IMR-90 (cell line): ENCODE data around the gene FBXW10B. TPM values are rescaled to one million over a fixed set of nuclear protein-coding genes. Genes with fewer than 3 reads are reported as not detected.

Experiments used
- ATAC-seq: fragments of 200-7000 bp; cut with Tn5 transposase; 2 replicates; pipeline ENCODE4 v1.9.1; 2020; ENCODE audit warnings: low read depth, mild to moderate bottlenecking, moderate library complexity
- BruUV-seq: library from RNA; stranded (reverse); fragments of 400-500 nt; replicated peaks from 2 replicates; lab custom pipeline; 2021; lab: Mats Ljungman, UMichigan
- CTCF ChIA-PET: fragments of 300-600 bp; formaldehyde crosslinking; extraction: SDS; loops from one replicate; lab custom pipeline; 2021; ENCODE audit warnings: antibody characterized with exemption; lab: Yijun Ruan, JAX
- POLR2A ChIA-PET: fragments of 300-600 bp; sonication (Branson Sonifier 250); formaldehyde crosslinking; loops from one replicate; lab custom pipeline; 2022; ENCODE audit warnings: antibody characterized with exemption; ENCODE audit not compliant: unreplicated experiment; lab: Charles Lee
- DNase-seq: peaks from one replicate; pipeline ENCODE4 v3.0.0; 2013
- H2AFZ ChIP-seq: replicated peaks from 2 replicates; pipeline ENCODE3; 2013; ENCODE audit warnings: low read length, mild to moderate bottlenecking; ENCODE audit not compliant: poor library complexity
- H2AK5ac ChIP-seq: 2 replicates; pipeline ENCODE4 v1.6.1; 2013; ENCODE audit warnings: low read depth, low read length, inconsistent platforms
- H2AK9ac ChIP-seq: replicated peaks from 2 replicates; pipeline ENCODE3; 2013; ENCODE audit warnings: mild to moderate bottlenecking, low read depth, low read length, moderate library complexity; ENCODE audit not compliant: poor library complexity
- H2BK120ac ChIP-seq: 2 replicates; pipeline ENCODE4 v1.6.1; 2013; ENCODE audit warnings: low read depth, low read length, inconsistent platforms
- H2BK15ac ChIP-seq: 3 replicates; pipeline ENCODE4 v1.6.1; 2013; ENCODE audit warnings: low read depth, low read length, inconsistent platforms
- H2BK20ac ChIP-seq: 2 replicates; pipeline ENCODE4 v1.6.1; 2013; ENCODE audit warnings: low read depth, mild to moderate bottlenecking, inconsistent platforms, low read length, moderate library complexity
- H2BK5ac ChIP-seq: 2 replicates; pipeline ENCODE4 v1.6.1; 2013; ENCODE audit warnings: mild to moderate bottlenecking, low read depth, low read length, inconsistent platforms; ENCODE audit not compliant: poor library complexity, severe bottlenecking
- H3K14ac ChIP-seq: replicated peaks from 2 replicates; pipeline ENCODE4 v1.6.1; 2013; ENCODE audit warnings: low read depth, low read length, inconsistent platforms
- H3K18ac ChIP-seq: 2 replicates; pipeline ENCODE4 v1.6.1; 2013; ENCODE audit warnings: low read depth, low read length, control low read depth
- H3K23ac ChIP-seq: 2 replicates; pipeline ENCODE4 v1.6.1; 2013; ENCODE audit warnings: low read depth, low read length, inconsistent platforms
- H3K27ac ChIP-seq: 2 replicates; pipeline ENCODE4 v1.5.1; 2013; ENCODE audit warnings: mild to moderate bottlenecking, control low read depth, low read length; ENCODE audit not compliant: insufficient read depth
- H3K27me3 ChIP-seq: 2 replicates; pipeline ENCODE4 v1.6.1; 2013; ENCODE audit warnings: low read length; ENCODE audit not compliant: control insufficient read depth, insufficient read depth
- H3K36me3 ChIP-seq: 2 replicates; pipeline ENCODE4 v1.6.1; 2013; ENCODE audit warnings: low read length, mixed read lengths; ENCODE audit not compliant: control insufficient read depth, insufficient read depth
- H3K4ac ChIP-seq: 2 replicates; pipeline ENCODE4 v1.6.1; 2013; ENCODE audit warnings: low read depth, low read length, inconsistent platforms
- H3K4me1 ChIP-seq: 2 replicates; pipeline ENCODE4 v1.6.1; 2013; ENCODE audit warnings: low read length, mixed read lengths; ENCODE audit not compliant: control insufficient read depth, insufficient read depth
- H3K4me2 ChIP-seq: 2 replicates; pipeline ENCODE4 v1.6.1; 2013; ENCODE audit warnings: low read depth, mild to moderate bottlenecking, control low read depth, low read length, moderate library complexity
- H3K4me3 ChIP-seq: 2 replicates; pipeline ENCODE4 v1.5.1; 2013; ENCODE audit warnings: low read depth, mild to moderate bottlenecking, control low read depth, low read length, moderate library complexity; ENCODE audit not compliant: insufficient read depth
- H3K56ac ChIP-seq: 2 replicates; pipeline ENCODE4 v1.6.1; 2013; ENCODE audit warnings: low read length, inconsistent platforms; ENCODE audit not compliant: insufficient read depth; ENCODE audit errors: extremely low read depth
- H3K79me1 ChIP-seq, 2 experiments: 2 replicates each; pipeline ENCODE4 v1.6.1; 2013; ENCODE audit warnings: low read length in 2 of 2, inconsistent platforms in 1 of 2, low read depth in 1 of 2
- H3K9ac ChIP-seq: 2 replicates; pipeline ENCODE4 v1.6.1; 2013; ENCODE audit warnings: low read depth, low read length, control low read depth
- H3K9me1 ChIP-seq: 2 replicates; pipeline ENCODE4 v1.6.1; 2013; ENCODE audit warnings: low read length, inconsistent platforms; ENCODE audit not compliant: insufficient read depth
- H3K9me3 ChIP-seq: 2 replicates; pipeline ENCODE4 v1.6.1; 2013; ENCODE audit warnings: low read length; ENCODE audit not compliant: control insufficient read depth, insufficient read depth
- H4K20me1 ChIP-seq: 2 replicates; pipeline ENCODE4 v1.6.1; 2013; ENCODE audit warnings: low read length, inconsistent platforms; ENCODE audit not compliant: insufficient read depth
- H4K5ac ChIP-seq: 2 replicates; pipeline ENCODE4 v1.6.1; 2013; ENCODE audit warnings: mild to moderate bottlenecking, low read depth, low read length, control low read depth
- H4K8ac ChIP-seq, 2 experiments: 2 replicates each; pipeline ENCODE4 v1.6.1; 2013; ENCODE audit warnings: low read depth in 2 of 2, low read length in 2 of 2, control low read depth in 1 of 2, inconsistent platforms in 1 of 2
- H4K91ac ChIP-seq: 2 replicates; pipeline ENCODE4 v1.6.1; 2013; ENCODE audit warnings: low read depth, low read length, inconsistent platforms; ENCODE audit not compliant: insufficient read depth
- BHLHE40 ChIP-seq: fragments of 150-350 bp; IDR thresholded peaks from 2 replicates; pipeline ENCODE4 v1.6.1; 2016; ENCODE audit warnings: mild to moderate bottlenecking, low read depth, low read length
- CTCF ChIP-seq: conservative IDR thresholded peaks from 2 replicates; pipeline ENCODE4 v1.5.1; 2012; ENCODE audit warnings: mild to moderate bottlenecking, low read depth, low read length, improper control_type of control experiment
- FOS ChIP-seq: fragments of 150-350 bp; IDR thresholded peaks from 2 replicates; pipeline ENCODE4 v1.6.1; 2016; ENCODE audit warnings: low read depth, low read length
- MAFK ChIP-seq: IDR thresholded peaks from 2 replicates; pipeline ENCODE4 v1.6.1; 2012; ENCODE audit warnings: low read depth, low read length, improper control_type of control experiment
- POLR2A ChIP-seq: IDR thresholded peaks from 2 replicates; pipeline ENCODE4 v1.6.1; 2012; ENCODE audit warnings: mild to moderate bottlenecking, low read depth, low read length
- SMC3 ChIP-seq: fragments of 150-350 bp; IDR thresholded peaks from 2 replicates; pipeline ENCODE4 v1.6.1; 2016; ENCODE audit warnings: low read depth, mild to moderate bottlenecking, antibody characterized with exemption, low read length, moderate library complexity
- WGBS, 2 experiments: methylation state at CpG; one replicate each; pipeline versions ENCODE4 v1.1.5 to v1.1.7; 2013; ENCODE audit warnings: missing lambda C conversion rate in 2 of 2; ENCODE audit not compliant: insufficient read length in 1 of 2; ENCODE audit errors: extremely low coverage in 2 of 2; 5-methylcytosine and 5-hydroxymethylcytosine counted together
- dilution Hi-C: fragments of 300-500 bp; cut with HindIII; formaldehyde crosslinking; loops from one replicate; pipeline ENCODE4 v1.14.3; 2018; ENCODE audit warnings: low sequenced_read_pairs; ENCODE audit not compliant: unreplicated experiment
- in situ Hi-C: fragments of 300-500 bp; cut with MboI; formaldehyde crosslinking; loops from 3 replicates; pipeline ENCODE4 v1.14.3; 2019; ENCODE audit warnings: low sequenced_read_pairs, inconsistent platforms, mixed read lengths
- intact Hi-C: fragments of 100-400 bp; cut with micrococcal nuclease; formaldehyde crosslinking; loops from 2 replicates; pipeline ENCODE4 v1.10.0; 2022
- polyA plus RNA-seq, 3 experiments: library from polyadenylated mRNA; depleted of rRNA; stranded (reverse); fragments of >200 nt; gene quantifications; 2 replicates each; pipeline ENCODE4 v1.2.3, GENCODE V29; 2012; ENCODE audit warnings: low replicate concordance in 1 of 3
- total RNA-seq: library from RNA; depleted of rRNA; stranded (reverse); fragments of >200 nt; gene quantifications from 2 replicates; pipeline ENCODE4 v1.2.3, GENCODE V29; 2012

FBXW10B gene
- total and polyA plus RNA-seq, 2 of the 4 experiments (the other 2 are of a cell fraction), result under 0.01 to 0.43 TPM

DNA sequence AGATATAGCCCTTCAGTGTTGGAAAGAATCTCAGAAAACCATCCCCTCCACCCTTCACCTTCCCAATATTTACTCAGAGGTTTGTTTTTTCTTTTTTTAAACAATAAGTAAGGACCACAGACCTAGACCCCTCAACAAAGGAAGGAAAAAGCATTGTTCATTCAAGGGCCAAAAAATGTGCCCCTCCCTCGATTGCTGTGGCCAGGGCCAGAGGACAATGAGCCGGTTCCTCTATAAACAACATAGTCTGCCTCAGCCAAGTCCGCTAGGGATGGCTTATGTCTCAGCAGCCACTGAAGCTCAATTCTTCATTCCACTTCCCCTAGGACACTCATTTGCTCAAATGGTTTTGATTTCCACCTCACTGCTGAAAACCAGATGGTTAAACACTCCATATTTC lies 40.6 kb upstream of the FBXW10B start:
- no TSS peak for BruUV-seq
- Histone ChIP-seq H3K9ac (no peak overlapping the region), H4K5ac (no peak overlapping the region), H3K4me2 (no peak overlapping the region), H3K23ac (no peak overlapping the region), H4K8ac (no peak overlapping the region), H3K4me1 (peaks cover 5% of the 10 kb centered on the region), H4K91ac (no peak overlapping the region), H2AFZ (no peak overlapping the region), H3K56ac (no peak overlapping the region), H2AK9ac (no peak overlapping the region), H3K9me3 (no peaks in the 10 kb centered on the region), H3K79me1 (no peaks in the 10 kb centered on the region), H2BK120ac (no peak overlapping the region), H3K18ac (no peak overlapping the region), H3K36me3 (peaks cover 4% of the 10 kb centered on the region), H2AK5ac (no peak overlapping the region), H3K27me3 (no peaks in the 10 kb centered on the region), H2BK20ac (no peak overlapping the region), H3K14ac (no peak overlapping the region), H3K4me3 (no peak overlapping the region), H4K20me1 (no peaks in the 10 kb centered on the region), H3K9me1 (no peaks in the 10 kb centered on the region; the same call in 1 of the 2 replicates), H3K27ac (no peak overlapping the region), H3K4ac (no peak overlapping the region), H2BK15ac (no peak overlapping the region), H2BK5ac (no peak overlapping the region)
- in situ Hi-C loops, result loop anchor here (25.0 kb wide), 1 partner anchor 398 kb away; the partner anchor contains the start of gene PMP22
- 60% methylated on average over 1 of the region's 3 CpGs; no CpG with 5 or more reads in 1 of the 2 experiments for WGBS, 2 experiments
- POLR2A ChIA-PET, result no interaction called here
- CTCF ChIA-PET, result no interaction called here
- ATAC-seq (no peak), DNase-seq (no peak)
- TF ChIP-seq POLR2A (no peak), FOS (no peak), CTCF (no peak), BHLHE40 (no peak), SMC3 (no peak), MAFK (no peak)
- intact Hi-C loops, result no loop called here
- dilution Hi-C loops, result no loop called here
